HCT116 (cell line): ENCODE data around the gene XKR7. TPM values are rescaled to one million over a fixed set of nuclear protein-coding genes. Genes with fewer than 3 reads are reported as not detected.

Experiments
- ATAC-seq: fragments of 200-7000 bp; cut with Tn5 transposase; 2 replicates; pipeline ENCODE4 v1.9.1; 2020; ENCODE audit warnings: mild to moderate bottlenecking, moderate library complexity
- BruUV-seq: library from RNA; stranded (reverse); fragments of 400-500 nt; replicated peaks from 2 replicates; lab custom pipeline; 2021; lab: Mats Ljungman, UMichigan
- CTCF ChIA-PET: fragments of 300-600 bp; sonication (Branson Sonifier 250); formaldehyde crosslinking; loops from one replicate; lab custom pipeline; 2021; ENCODE audit warnings: antibody characterized with exemption; lab: Charles Lee
- POLR2A ChIA-PET: fragments of 300-600, 350-600 bp; sonication (Branson Sonifier 250); formaldehyde crosslinking; loops from one replicate; lab custom pipeline; 2021; ENCODE audit warnings: antibody characterized with exemption; lab: Charles Lee
- RAD21 ChIA-PET, 2 experiments: fragments of 300-600 bp; sonication (Branson Sonifier 250); formaldehyde crosslinking; loops; one replicate each; lab custom pipeline; 2023; ENCODE audit warnings: low total read pairs in 2 of 2; ENCODE audit not compliant: uncharacterized antibody in 2 of 2, unreplicated experiment in 2 of 2, low non-redundant PET in 1 of 2; lab: Charles Lee
- DNase-seq: peaks from one replicate; pipeline ENCODE4 v3.0.0-alpha.2; 2010; ENCODE audit warnings: low read depth, low spot score
- H2AFZ ChIP-seq: fragments of 200-600 bp; shearing (Covaris generic), sonication (generic); 2 replicates; pipeline ENCODE4 v1.6.1; 2017; ENCODE audit warnings: low read depth, mixed run types, mixed read lengths, antibody characterized with exemption, low read length; ENCODE audit not compliant: poor library complexity, severe bottlenecking
- H3K27ac ChIP-seq: 2 replicates; pipeline ENCODE4 v1.5.1; 2012; ENCODE audit warnings: low read depth, low read length
- H3K27me3 ChIP-seq: fragments of 200-600 bp; sonication (generic); 2 replicates; pipeline ENCODE4 v1.6.1; 2016; ENCODE audit warnings: mixed run types, low read length, mixed read lengths; ENCODE audit not compliant: insufficient read depth
- H3K36me3 ChIP-seq, 2 experiments: fragments of 200-500 bp in 1 of 2; fragments of 200-600 bp in 1 of 2; sonication (Bioruptor generic) in 1 of 2; sonication (generic) in 1 of 2; 2 replicates each; pipeline versions ENCODE4 v1.5.1 to v1.6.1; 2014 to 2016; ENCODE audit warnings: low read length in 2 of 2, inconsistent platforms in 1 of 2, mixed read lengths in 1 of 2, mixed run types in 1 of 2; ENCODE audit not compliant: insufficient read depth in 2 of 2, control insufficient read depth in 1 of 2
- H3K4me1 ChIP-seq, 2 experiments: fragments of 200-600 bp in 1 of 2; sonication (generic) in 1 of 2; 2 replicates each; pipeline versions ENCODE4 v1.5.1 to v1.6.1; 2012 to 2017; ENCODE audit warnings: low read length in 2 of 2, inconsistent platforms in 1 of 2, mild to moderate bottlenecking in 1 of 2, mixed read lengths in 1 of 2, mixed run types in 1 of 2, moderate library complexity in 1 of 2; ENCODE audit not compliant: insufficient read depth in 2 of 2, control insufficient read depth in 1 of 2
- H3K4me2 ChIP-seq: fragments of 200-600 bp; sonication (generic); 2 replicates; pipeline ENCODE4 v1.6.1; 2017; ENCODE audit warnings: mixed run types, low read length, mixed read lengths
- H3K4me3 ChIP-seq, 2 experiments: fragments of 200-600 bp in 1 of 2; sonication (generic) in 1 of 2; replicated peaks in 1 of 2; 2 replicates each; pipeline ENCODE4 v1.5.1; 2011 to 2016; ENCODE audit warnings: low read length in 2 of 2, control low read depth in 1 of 2, low read depth in 1 of 2, mild to moderate bottlenecking in 1 of 2, mixed read lengths in 1 of 2, mixed run types in 1 of 2
- H3K79me2 ChIP-seq: fragments of 200-600 bp; sonication (generic); 2 replicates; pipeline ENCODE4 v1.6.1; 2017; ENCODE audit warnings: mild to moderate bottlenecking, mixed run types, low read length, moderate library complexity, mixed read lengths; ENCODE audit not compliant: insufficient read depth
- H3K9ac ChIP-seq: fragments of 200-600 bp; sonication (generic); 2 replicates; pipeline ENCODE4 v1.6.1; 2016; ENCODE audit warnings: low read length, mixed read lengths
- H3K9me2 ChIP-seq: fragments of 200-600 bp; sonication (generic), shearing (Covaris generic); 2 replicates; pipeline ENCODE4 v1.6.1; 2017; ENCODE audit warnings: mixed run types, mild to moderate bottlenecking, moderate library complexity; ENCODE audit not compliant: insufficient read depth
- H3K9me3 ChIP-seq, 2 experiments: fragments of 200-500 bp in 1 of 2; fragments of 200-600 bp in 1 of 2; sonication (Bioruptor generic) in 1 of 2; sonication (generic) in 1 of 2; 2 replicates each; pipeline ENCODE4 v1.6.1; 2014 to 2017; ENCODE audit warnings: low read length in 2 of 2, mixed read lengths in 2 of 2, inconsistent platforms in 1 of 2, low read depth in 1 of 2, mild to moderate bottlenecking in 1 of 2, mixed run types in 1 of 2, moderate library complexity in 1 of 2; ENCODE audit not compliant: control insufficient read depth in 1 of 2, insufficient read depth in 1 of 2
- H4K20me1 ChIP-seq: fragments of 200-600 bp; sonication (generic), shearing (Covaris generic); 2 replicates; pipeline ENCODE4 v1.6.1; 2017; ENCODE audit warnings: mixed run types, mild to moderate bottlenecking, moderate library complexity; ENCODE audit not compliant: insufficient read depth
- CEBPB ChIP-seq: IDR thresholded peaks from 2 replicates; pipeline ENCODE4 v1.6.1; 2012; ENCODE audit warnings: low read depth
- SP1 ChIP-seq: IDR thresholded peaks from 2 replicates; pipeline ENCODE4 v1.6.1; 2012; ENCODE audit warnings: low read depth
- SRF ChIP-seq: IDR thresholded peaks from 2 replicates; pipeline ENCODE4 v1.6.1; 2012; ENCODE audit warnings: low read depth
- TCF7L2 ChIP-seq: IDR thresholded peaks from 2 replicates; pipeline ENCODE4 v1.7.0; 2011; ENCODE audit warnings: borderline replicate concordance, inconsistent platforms; ENCODE audit not compliant: insufficient read depth, insufficient read length; ENCODE audit errors: extremely low read depth
- YY1 ChIP-seq: IDR thresholded peaks from 2 replicates; pipeline ENCODE4 v1.6.1; 2011; ENCODE audit warnings: low read length, low read depth, moderate library complexity, mild to moderate bottlenecking; ENCODE audit not compliant: insufficient replicate concordance; ENCODE audit errors: extremely low read depth
- intact Hi-C: fragments of 100-400 bp; cut with micrococcal nuclease; formaldehyde crosslinking; loops from 2 replicates; pipeline ENCODE4 v1.10.0; 2022
- total RNA-seq: library from RNA; stranded (reverse); gene quantifications from one replicate; pipeline ENCODE4 v1.2.1, GENCODE V29; 2021; ENCODE audit not compliant: unreplicated experiment
- TF ChIP-seq, protein P1 (sequence below): IDR thresholded peaks from 2 replicates; pipeline ENCODE4 v1.6.1; 2012; ENCODE audit warnings: low read depth
- TF ChIP-seq, protein P2 (sequence below): IDR thresholded peaks from 2 replicates; pipeline ENCODE4 v1.6.1; 2011; ENCODE audit warnings: mild to moderate bottlenecking, low read length, moderate library complexity; ENCODE audit not compliant: insufficient replicate concordance; ENCODE audit errors: extremely low read depth

The XKR7 gene
- total RNA-seq, 1 experiment from 2014 or later = not detected

DNA sequence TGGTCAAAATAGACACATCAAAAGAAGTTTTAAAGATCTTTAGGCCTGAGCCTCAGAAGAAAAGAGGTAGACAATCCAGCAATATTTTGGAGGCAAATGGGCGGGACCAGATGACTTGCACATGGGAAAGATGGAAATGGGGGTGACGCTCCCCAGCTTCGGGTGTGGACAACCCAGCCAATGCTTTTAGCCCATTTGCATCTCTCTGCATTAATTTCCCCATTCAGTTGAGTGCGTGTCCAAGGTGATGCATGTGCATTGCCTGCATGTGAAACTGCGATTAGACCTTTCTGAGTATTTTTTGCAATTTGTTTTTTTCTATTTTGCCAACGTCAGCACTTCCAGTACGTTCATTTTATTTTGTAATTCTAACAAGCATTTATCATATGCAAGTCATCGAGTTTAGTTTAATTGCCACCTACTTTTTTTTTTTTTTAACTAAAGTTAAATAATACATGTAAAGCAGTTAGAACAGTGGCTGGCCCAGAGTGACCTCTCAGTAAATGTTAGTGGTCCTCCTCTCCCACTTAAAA is 40.3 kb upstream of the XKR7 start:
- ATAC-seq (no peak), DNase-seq (no peak)
- TF ChIP-seq CEBPB = no peak
- TF ChIP-seq, protein P1, sequence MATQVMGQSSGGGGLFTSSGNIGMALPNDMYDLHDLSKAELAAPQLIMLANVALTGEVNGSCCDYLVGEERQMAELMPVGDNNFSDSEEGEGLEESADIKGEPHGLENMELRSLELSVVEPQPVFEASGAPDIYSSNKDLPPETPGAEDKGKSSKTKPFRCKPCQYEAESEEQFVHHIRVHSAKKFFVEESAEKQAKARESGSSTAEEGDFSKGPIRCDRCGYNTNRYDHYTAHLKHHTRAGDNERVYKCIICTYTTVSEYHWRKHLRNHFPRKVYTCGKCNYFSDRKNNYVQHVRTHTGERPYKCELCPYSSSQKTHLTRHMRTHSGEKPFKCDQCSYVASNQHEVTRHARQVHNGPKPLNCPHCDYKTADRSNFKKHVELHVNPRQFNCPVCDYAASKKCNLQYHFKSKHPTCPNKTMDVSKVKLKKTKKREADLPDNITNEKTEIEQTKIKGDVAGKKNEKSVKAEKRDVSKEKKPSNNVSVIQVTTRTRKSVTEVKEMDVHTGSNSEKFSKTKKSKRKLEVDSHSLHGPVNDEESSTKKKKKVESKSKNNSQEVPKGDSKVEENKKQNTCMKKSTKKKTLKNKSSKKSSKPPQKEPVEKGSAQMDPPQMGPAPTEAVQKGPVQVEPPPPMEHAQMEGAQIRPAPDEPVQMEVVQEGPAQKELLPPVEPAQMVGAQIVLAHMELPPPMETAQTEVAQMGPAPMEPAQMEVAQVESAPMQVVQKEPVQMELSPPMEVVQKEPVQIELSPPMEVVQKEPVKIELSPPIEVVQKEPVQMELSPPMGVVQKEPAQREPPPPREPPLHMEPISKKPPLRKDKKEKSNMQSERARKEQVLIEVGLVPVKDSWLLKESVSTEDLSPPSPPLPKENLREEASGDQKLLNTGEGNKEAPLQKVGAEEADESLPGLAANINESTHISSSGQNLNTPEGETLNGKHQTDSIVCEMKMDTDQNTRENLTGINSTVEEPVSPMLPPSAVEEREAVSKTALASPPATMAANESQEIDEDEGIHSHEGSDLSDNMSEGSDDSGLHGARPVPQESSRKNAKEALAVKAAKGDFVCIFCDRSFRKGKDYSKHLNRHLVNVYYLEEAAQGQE = no peak
- no peak for TF ChIP-seq SP1
- TF ChIP-seq TCF7L2 = no peak
- TF ChIP-seq YY1 = no peak
- TF ChIP-seq, protein P2, sequence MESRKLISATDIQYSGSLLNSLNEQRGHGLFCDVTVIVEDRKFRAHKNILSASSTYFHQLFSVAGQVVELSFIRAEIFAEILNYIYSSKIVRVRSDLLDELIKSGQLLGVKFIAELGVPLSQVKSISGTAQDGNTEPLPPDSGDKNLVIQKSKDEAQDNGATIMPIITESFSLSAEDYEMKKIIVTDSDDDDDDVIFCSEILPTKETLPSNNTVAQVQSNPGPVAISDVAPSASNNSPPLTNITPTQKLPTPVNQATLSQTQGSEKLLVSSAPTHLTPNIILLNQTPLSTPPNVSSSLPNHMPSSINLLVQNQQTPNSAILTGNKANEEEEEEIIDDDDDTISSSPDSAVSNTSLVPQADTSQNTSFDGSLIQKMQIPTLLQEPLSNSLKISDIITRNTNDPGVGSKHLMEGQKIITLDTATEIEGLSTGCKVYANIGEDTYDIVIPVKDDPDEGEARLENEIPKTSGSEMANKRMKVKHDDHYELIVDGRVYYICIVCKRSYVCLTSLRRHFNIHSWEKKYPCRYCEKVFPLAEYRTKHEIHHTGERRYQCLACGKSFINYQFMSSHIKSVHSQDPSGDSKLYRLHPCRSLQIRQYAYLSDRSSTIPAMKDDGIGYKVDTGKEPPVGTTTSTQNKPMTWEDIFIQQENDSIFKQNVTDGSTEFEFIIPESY = no peak
- no peak for TF ChIP-seq SRF
- BruUV-seq = no TSS peak
- intact Hi-C loops = no loop called here
- Histone ChIP-seq H3K27me3 (no peaks in the 10 kb centered on the region), H4K20me1 (no peaks in the 10 kb centered on the region), H3K36me3 (no peaks in the 10 kb centered on the region), H3K79me2 (no peaks in the 10 kb centered on the region), H3K4me3 (no peak overlapping the region), H3K9me2 (no peaks in the 10 kb centered on the region), H2AFZ (no peak overlapping the region), H3K27ac (no peak overlapping the region), H3K9me3 (no peaks in the 10 kb centered on the region), H3K4me1 (peaks cover 9 to 14% of the 10 kb centered on the region in 2 experiments), H3K9ac (no peak overlapping the region), H3K4me2 (no peak overlapping the region)
- POLR2A ChIA-PET = no interaction called here
- CTCF ChIA-PET = no interaction called here
- RAD21 ChIA-PET = no interaction called here
